K562 (cell line): ENCODE data around the gene MC3R. TPM values are rescaled to one million over a fixed set of nuclear protein-coding genes. Genes with fewer than 3 reads are reported as not detected.

Experiments
- ATAC-seq: fragments of 200-7000 bp; cut with Tn5 transposase; 3 replicates; pipeline ENCODE4 v1.9.1; 2020; ENCODE audit warnings: moderate library complexity
- BruUV-seq: library from RNA; stranded (reverse); fragments of 400-500 nt; replicated peaks from 2 replicates; lab custom pipeline; 2021; lab: Mats Ljungman, UMichigan
- CTCF ChIA-PET: fragments of 300-600 bp; formaldehyde crosslinking; extraction: SDS; loops from one replicate; lab custom pipeline; 2021; ENCODE audit warnings: low intra/inter-chr PET ratio; lab: Yijun Ruan, JAX
- POLR2A ChIA-PET: fragments of 300-600, 350-650 bp; sonication (Branson Sonifier 250); formaldehyde crosslinking; extraction: SDS; loops from one replicate; lab custom pipeline; 2021; ENCODE audit warnings: antibody characterized with exemption, inconsistent platforms; lab: Yijun Ruan, JAX
- DNase-seq, 4 experiments: peaks; one replicate each; pipeline versions ENCODE4 v3.0.0 to v3.0.0-alpha.2; 2011 to 2018; ENCODE audit warnings: low spot score in 3 of 4, mixed read lengths in 3 of 4; ENCODE audit errors: extremely low read depth in 1 of 4
- FAIRE-seq: peaks from 2 replicates; lab custom pipeline; 2011; peaks lifted over from hg19 to GRCh38; lab: Jason Lieb, UNC
- H2AFZ ChIP-seq: 2 replicates; pipeline ENCODE4 v1.6.0; 2011; ENCODE audit warnings: low read depth, low read length, control low read depth, inconsistent platforms
- H3K27ac ChIP-seq: fragments of 200-600 bp; 3 replicates; pipeline ENCODE4 v1.8.0; 2011; ENCODE audit warnings: low read depth, mild to moderate bottlenecking, control low read depth, inconsistent platforms, low read length, moderate library complexity, mixed read lengths; ENCODE audit errors: extremely low read depth
- H3K27me3 ChIP-seq, 2 experiments: fragments of 300-600 bp in 1 of 2; 2 replicates in 1 of 2; 3 replicates in 1 of 2; pipeline versions ENCODE4 v1.6.0 to v1.8.0; 2011; ENCODE audit warnings: inconsistent platforms in 2 of 2, low read length in 2 of 2, mild to moderate bottlenecking in 1 of 2, mixed read lengths in 1 of 2, moderate library complexity in 1 of 2; ENCODE audit not compliant: control insufficient read depth in 2 of 2, insufficient read depth in 2 of 2
- H3K36me3 ChIP-seq: fragments of 300-600 bp; 3 replicates; pipeline ENCODE4 v1.8.0; 2011; ENCODE audit warnings: mild to moderate bottlenecking, low read length, inconsistent platforms; ENCODE audit not compliant: control insufficient read depth, insufficient read depth
- H3K4me1 ChIP-seq, 2 experiments: fragments of 200-600 bp in 1 of 2; replicated peaks in 1 of 2; 2 replicates in 1 of 2; 3 replicates in 1 of 2; pipeline versions ENCODE4 v1.5.1 to v1.8.0; 2011; ENCODE audit warnings: inconsistent platforms in 2 of 2, low read length in 2 of 2, mild to moderate bottlenecking in 1 of 2, mixed read lengths in 1 of 2, moderate library complexity in 1 of 2; ENCODE audit not compliant: control insufficient read depth in 2 of 2, insufficient read depth in 2 of 2
- H3K4me2 ChIP-seq: 2 replicates; pipeline ENCODE4 v1.6.1; 2011; ENCODE audit warnings: low read length, control low read depth, inconsistent platforms, mixed read lengths; ENCODE audit not compliant: insufficient read depth
- H3K4me3 ChIP-seq: fragments of 200-600 bp; sonication (generic), shearing (Covaris generic); 2 replicates; pipeline ENCODE4 v1.5.1; 2016; ENCODE audit warnings: control low read depth, inconsistent platforms
- H3K79me2 ChIP-seq: fragments of 200-600 bp; 3 replicates; pipeline ENCODE4 v1.8.0; 2011; ENCODE audit warnings: low read length, inconsistent platforms; ENCODE audit not compliant: control insufficient read depth, insufficient read depth
- H3K9ac ChIP-seq, 2 experiments: 2 replicates each; pipeline versions ENCODE4 v1.6.0 to v1.6.1; 2011; ENCODE audit warnings: low read depth in 2 of 2, low read length in 2 of 2, control low read depth in 1 of 2, inconsistent platforms in 1 of 2, mild to moderate bottlenecking in 1 of 2, mixed read lengths in 1 of 2; ENCODE audit not compliant: insufficient read depth in 1 of 2
- H3K9me1 ChIP-seq: one replicate; pipeline ENCODE4 v1.6.0; 2011; ENCODE audit warnings: inconsistent platforms, mild to moderate bottlenecking, low read length, moderate library complexity; ENCODE audit not compliant: control insufficient read depth, insufficient read depth
- H3K9me3 ChIP-seq: replicated peaks from 2 replicates; pipeline ENCODE4 v1.5.1; 2011; ENCODE audit warnings: low read depth, low read length, inconsistent platforms; ENCODE audit not compliant: control insufficient read depth, insufficient read depth
- H4K20me1 ChIP-seq: replicated peaks from 2 replicates; pipeline ENCODE4 v1.6.1; 2011; ENCODE audit warnings: low read length, inconsistent platforms, mixed read lengths; ENCODE audit not compliant: control insufficient read depth, insufficient read depth
- CBX1 ChIP-seq: sonication (generic); IDR thresholded peaks from 2 replicates; pipeline ENCODE4 v1.6.1; 2016; ENCODE audit warnings: antibody characterized with exemption, low read depth, mild to moderate bottlenecking
- COPS2 ChIP-seq: fragments of 450-650 bp; conservative IDR thresholded peaks from 2 replicates; pipeline ENCODE4 v1.6.1; 2016; ENCODE audit warnings: mild to moderate bottlenecking, moderate library complexity
- DACH1 ChIP-seq: fragments of 450-650 bp; IDR thresholded peaks from 2 replicates; pipeline ENCODE4 v1.6.1; 2018; ENCODE audit not compliant: partially characterized antibody
- E2F3 ChIP-seq: fragments of 250-450 bp; sonication (Bioruptor Pico); IDR thresholded peaks from 2 replicates; pipeline ENCODE4 v1.4.0; 2020; ENCODE audit warnings: mild to moderate bottlenecking
- MEF2D ChIP-seq: conservative IDR thresholded peaks from 2 replicates; pipeline ENCODE4 v1.6.1; 2016; ENCODE audit warnings: low read depth, missing genetic modification characterization, missing compliant biosample characterization
- MTF1 ChIP-seq: fragments of 250-450 bp; sonication (Bioruptor Pico); IDR thresholded peaks from 2 replicates; pipeline ENCODE4 v1.9.0; 2021; ENCODE audit warnings: moderate library complexity, mild to moderate bottlenecking, inconsistent platforms, borderline replicate concordance
- NFE2 ChIP-seq: IDR thresholded peaks from 2 replicates; pipeline ENCODE4 v1.6.1; 2014; ENCODE audit warnings: antibody characterized with exemption, low read depth
- NFE2L1 ChIP-seq: fragments of 450-650 bp; IDR thresholded peaks from 2 replicates; pipeline ENCODE4 v1.6.1; 2016; ENCODE audit warnings: missing genetic modification characterization, low read depth, mild to moderate bottlenecking, missing compliant biosample characterization, moderate library complexity, borderline replicate concordance
- NR2C2 ChIP-seq, 2 experiments: fragments of 200-800 bp in 1 of 2; sonication (Bioruptor generic) in 1 of 2; sonication (generic) in 1 of 2; formaldehyde crosslinking in 1 of 2; IDR thresholded peaks; 2 replicates each; pipeline versions ENCODE4 v1.6.1 to v1.8.0; 2016 to 2022; ENCODE audit warnings: mild to moderate bottlenecking in 1 of 2, missing compliant biosample characterization in 1 of 2, missing genetic modification characterization in 1 of 2, missing genetic modification reagents in 1 of 2
- TARDBP ChIP-seq: fragments of 450-650 bp; IDR thresholded peaks from 2 replicates; pipeline ENCODE4 v1.6.1; 2016
- TRIM24 ChIP-seq, 2 experiments: fragments of 450-650 bp; IDR thresholded peaks; 2 replicates each; pipeline ENCODE4 v1.6.1; 2016
- TRIM28 ChIP-seq: fragments of 450-650 bp; IDR thresholded peaks from 2 replicates; pipeline ENCODE4 v1.6.1; 2017
- ZFPM2 ChIP-seq: fragments of 250-450 bp; sonication (Bioruptor Pico); IDR thresholded peaks from 2 replicates; pipeline ENCODE4 v1.5.1; 2022; ENCODE audit warnings: mild to moderate bottlenecking
- ZNF121 ChIP-seq: sonication (generic); formaldehyde crosslinking; conservative IDR thresholded peaks from 2 replicates; pipeline ENCODE4 v1.8.0; 2022; ENCODE audit warnings: missing genetic modification reagents
- ZNF431 ChIP-seq: sonication (generic); formaldehyde crosslinking; IDR thresholded peaks from 2 replicates; pipeline ENCODE4 v1.8.0; 2022; ENCODE audit warnings: mild to moderate bottlenecking, missing genetic modification reagents
- ZNF780A ChIP-seq: fragments of 250-450 bp; sonication (Bioruptor Pico); IDR thresholded peaks from 2 replicates; pipeline ENCODE4 v1.5.0; 2021; ENCODE audit warnings: mild to moderate bottlenecking
- WGBS: fragments of 100-300 bp; shearing (Covaris generic); methylation state at CpG from one replicate; pipeline ENCODE4 v1.1.6; 2016; ENCODE audit warnings: low coverage, mixed read lengths; ENCODE audit not compliant: insufficient coverage; ENCODE audit errors: missing lambda C conversion rate; 5-methylcytosine and 5-hydroxymethylcytosine counted together
- in situ Hi-C: fragments of 300-500 bp; cut with MboI; formaldehyde crosslinking; loops from 4 replicates; pipeline ENCODE4 v1.15.0; 2018; ENCODE audit warnings: inconsistent platforms, mixed read lengths
- intact Hi-C: fragments of 100-400 bp; cut with micrococcal nuclease; formaldehyde crosslinking; loops from 2 replicates; pipeline ENCODE4 v1.14.2; 2022
- polyA plus RNA-seq, 8 experiments: library from polyadenylated mRNA; depleted of rRNA in 4 of 8; stranded (reverse) in 5 of 8; unstranded in 3 of 8; fragments of >200 nt; fragmentation: Nextera tagmentation in 2 of 8; fragmentation: Illumina TruSeq in 1 of 8; extraction: Ambion mirVana in 2 of 8; extraction: Trizol in 1 of 8; gene quantifications; 2 replicates each; pipeline versions ENCODE4 v1.2.1 to v1.2.3, GENCODE V29; 2011 to 2014; ENCODE audit warnings: inconsistent platforms in 1 of 8, missing spikeins in 1 of 8
- total RNA-seq, 7 experiments: library from RNA; depleted of rRNA in 6 of 7; stranded (reverse); fragments of >200 nt in 6 of 7; fragmentation: Illumina TruSeq in 2 of 7; extraction: Trizol in 2 of 7; gene quantifications; 2 replicates each; pipeline versions ENCODE4 v1.2.1 to v1.2.3, GENCODE V29; 2011 to 2021; ENCODE audit warnings: low replicate concordance in 1 of 7
- TF ChIP-seq, protein P1 (sequence below): fragments of 450-650 bp; IDR thresholded peaks from 2 replicates; pipeline ENCODE4 v1.6.1; 2017; ENCODE audit warnings: antibody characterized with exemption

The MC3R gene
- total and polyA plus RNA-seq, 9 of the 15 experiments (the other 6 are each of a cell fraction or from before 2014, with no cell fraction given) = not detected

DNA sequence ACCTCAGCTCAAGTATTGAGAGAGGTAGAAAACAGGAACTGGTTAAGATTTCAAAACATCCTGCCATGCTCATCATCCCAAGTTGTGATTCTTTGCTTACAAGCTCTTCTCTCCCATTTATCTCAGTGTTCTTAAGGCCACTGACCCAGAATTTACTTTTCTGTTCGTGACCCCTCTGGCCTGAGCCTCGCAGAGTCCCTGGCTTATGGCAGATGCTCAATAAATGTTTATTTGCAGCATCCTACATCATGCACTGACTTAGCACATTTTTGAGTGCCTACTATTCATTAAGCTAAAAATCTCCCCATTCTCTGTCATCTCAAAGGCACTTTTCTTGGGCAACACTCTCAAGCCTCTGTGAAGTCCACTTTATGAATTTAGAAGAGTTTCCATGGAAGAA lies 33.4 kb upstream of the MC3R start:
- no peaks in the 10 kb centered on the region for H3K4me1 ChIP-seq
- intact Hi-C loops (no loop called here), in situ Hi-C loops (no loop called here)
- H3K79me2 ChIP-seq = no peaks in the 10 kb centered on the region
- no peak overlapping the region for H2AFZ ChIP-seq
- no peaks in the 10 kb centered on the region for H3K36me3 ChIP-seq
- no peaks in the 10 kb centered on the region for H4K20me1 ChIP-seq
- no peak overlapping the region for H3K4me3 ChIP-seq
- H3K9ac ChIP-seq = no peak overlapping the region
- H3K27me3 ChIP-seq = no peaks in the 10 kb centered on the region
- no peaks in the 10 kb centered on the region for H3K9me1 ChIP-seq
- no peak for TF ChIP-seq ZNF780A (CRISPR knock-in tag)
- no peak for TF ChIP-seq NFE2L1 (tag)
- WGBS = 0% methylated on average over 1 of the region's 2 CpGs
- no peaks in the 10 kb centered on the region for H3K9me3 ChIP-seq
- H3K27ac ChIP-seq = no peak overlapping the region
- ATAC-seq (no peak), DNase-seq (no peak), FAIRE-seq (no peak)
- CTCF ChIA-PET = no interaction called here
- BruUV-seq = no TSS peak
- POLR2A ChIA-PET = no interaction called here
- no peak overlapping the region for H3K4me2 ChIP-seq

DNA sequence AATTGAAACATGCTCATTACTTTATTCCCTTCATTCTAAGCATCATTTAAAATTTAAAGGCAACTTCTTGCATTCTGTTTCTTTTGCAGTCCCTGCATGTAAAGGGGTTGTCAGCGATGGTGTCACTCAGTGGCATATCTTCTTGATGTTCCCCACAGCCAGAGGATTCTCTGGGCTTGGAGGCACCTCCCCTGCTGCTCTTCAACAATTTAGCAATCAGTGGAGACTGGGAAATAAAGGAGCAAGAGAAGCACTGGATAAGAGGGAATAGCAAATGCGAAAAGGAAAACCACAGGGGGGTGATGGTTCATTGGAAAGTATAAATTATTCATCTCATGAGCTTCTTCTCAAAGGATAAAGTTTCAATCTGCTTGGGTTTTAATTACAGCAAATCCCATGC lies 30.7 kb upstream of the MC3R start:
- H3K4me1 ChIP-seq = no peaks in the 10 kb centered on the region
- 0% methylated on average over 2 of the region's 2 CpGs for WGBS
- in situ Hi-C loops (no loop called here), intact Hi-C loops (no loop called here)
- H3K79me2 ChIP-seq = no peaks in the 10 kb centered on the region
- ChIA-PET CTCF (no interaction called here), POLR2A (no interaction called here)
- TF ChIP-seq, protein P1, sequence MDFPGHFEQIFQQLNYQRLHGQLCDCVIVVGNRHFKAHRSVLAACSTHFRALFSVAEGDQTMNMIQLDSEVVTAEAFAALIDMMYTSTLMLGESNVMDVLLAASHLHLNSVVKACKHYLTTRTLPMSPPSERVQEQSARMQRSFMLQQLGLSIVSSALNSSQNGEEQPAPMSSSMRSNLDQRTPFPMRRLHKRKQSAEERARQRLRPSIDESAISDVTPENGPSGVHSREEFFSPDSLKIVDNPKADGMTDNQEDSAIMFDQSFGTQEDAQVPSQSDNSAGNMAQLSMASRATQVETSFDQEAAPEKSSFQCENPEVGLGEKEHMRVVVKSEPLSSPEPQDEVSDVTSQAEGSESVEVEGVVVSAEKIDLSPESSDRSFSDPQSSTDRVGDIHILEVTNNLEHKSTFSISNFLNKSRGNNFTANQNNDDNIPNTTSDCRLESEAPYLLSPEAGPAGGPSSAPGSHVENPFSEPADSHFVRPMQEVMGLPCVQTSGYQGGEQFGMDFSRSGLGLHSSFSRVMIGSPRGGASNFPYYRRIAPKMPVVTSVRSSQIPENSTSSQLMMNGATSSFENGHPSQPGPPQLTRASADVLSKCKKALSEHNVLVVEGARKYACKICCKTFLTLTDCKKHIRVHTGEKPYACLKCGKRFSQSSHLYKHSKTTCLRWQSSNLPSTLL = no peak
- TF ChIP-seq MEF2D (tag) = no peak
- TF ChIP-seq CBX1 = no peak
- TF ChIP-seq TARDBP = no peak
- no peak for TF ChIP-seq DACH1
- TF ChIP-seq NFE2 = no peak
- no peak for TF ChIP-seq NR2C2 (CRISPR knock-in tag; IDR thresholded peaks at IDR 0.05)
- no peak for TF ChIP-seq NR2C2 (tag; IDR thresholded peaks at IDR 0.05)
- no peak for TF ChIP-seq ZNF121 (CRISPR knock-in tag)
- TF ChIP-seq MTF1 = no peak
- no peak for TF ChIP-seq ZFPM2 (CRISPR knock-in tag)
- TF ChIP-seq TRIM28 = no peak
- TF ChIP-seq COPS2 = no peak
- TF ChIP-seq TRIM24 (IDR thresholded peaks at IDR 0.05) = no peak
- no peak for TF ChIP-seq ZNF431 (CRISPR knock-in tag)
- TF ChIP-seq E2F3 (CRISPR knock-in tag) = no peak
- H3K4me3 ChIP-seq = no peak overlapping the region
- no peaks in the 10 kb centered on the region for H3K9me1 ChIP-seq
- no TSS peak for BruUV-seq
- no peaks in the 10 kb centered on the region for H4K20me1 ChIP-seq
- no peaks in the 10 kb centered on the region for H3K27me3 ChIP-seq
- H3K9ac ChIP-seq = no peak overlapping the region
- ATAC-seq (no peak), DNase-seq (no peak), FAIRE-seq (no peak)
- H3K9me3 ChIP-seq = no peaks in the 10 kb centered on the region; the same call in 1 of the 2 replicates
- no peak overlapping the region for H2AFZ ChIP-seq
- no peak overlapping the region for H3K4me2 ChIP-seq
- H3K36me3 ChIP-seq = no peaks in the 10 kb centered on the region
- H3K27ac ChIP-seq = no peak overlapping the region
